COR-L47 (cell line): ENCODE measurements around the gene TMEM116.
"Not testable (repeated sequence)": the region's sequence is repeated elsewhere in the genome, so short reads cannot be mapped to it uniquely, and the experiment has no call there.

ENCODE experiments used
- DNase-seq: peaks from one replicate; lab custom pipeline; 2025; lab: John Stamatoyannopoulos, UW

Gene TMEM116

GRCh38 chr12:112009596-112009995, 3.4 kb downstream of the TMEM116 start:
- not testable (repeated sequence) for DNase-seq

GRCh38 chr12:112008918-112009317, 4.0 kb downstream of the TMEM116 start:
- DNase-seq, result no peak

GRCh38 chr12:112007945-112008344, 5.0 kb downstream of the TMEM116 start:
- no peak for DNase-seq

GRCh38 chr12:112005419-112006395, 7.3 kb downstream of the TMEM116 start:
- DNase-seq, result peak; percentile 2

- DNase-seq, result no peak
Measured at GRCh38 chr12:112004041-112004440, 8.9 kb downstream of the TMEM116 start.

GRCh38 chr12:112001576-112001975, 11.4 kb downstream of the TMEM116 start:
- DNase-seq, result no peak

- DNase-seq, result no peak
Measured at GRCh38 chr12:112000820-112001219, 12.1 kb downstream of the TMEM116 start.

GRCh38 chr12:111999129-111999528, 13.8 kb downstream of the TMEM116 start:
- DNase-seq, result not testable (repeated sequence)

GRCh38 chr12:111998015-111998414, 14.9 kb downstream of the TMEM116 start:
- no peak for DNase-seq

GRCh38 chr12:111997300-111997699, 15.7 kb downstream of the TMEM116 start:
- DNase-seq, result no peak

GRCh38 chr12:111995782-111996480, 17.0 kb downstream of the TMEM116 start:
- no peak for DNase-seq

GRCh38 chr12:111994211-111995111, 18.5 kb downstream of the TMEM116 start:
- not testable (repeated sequence) for DNase-seq

GRCh38 chr12:111993292-111994150, 19.4 kb downstream of the TMEM116 start:
- DNase-seq, result no peak

GRCh38 chr12:111992464-111992863, 20.5 kb downstream of the TMEM116 start:
- DNase-seq, result no peak

GRCh38 chr12:111991946-111992345, 21.0 kb downstream of the TMEM116 start:
- no peak for DNase-seq

GRCh38 chr12:111991535-111991934, 21.4 kb downstream of the TMEM116 start:
- DNase-seq, result no peak

GRCh38 chr12:111984820-111985219, 28.1 kb downstream of the TMEM116 start:
- no peak for DNase-seq

- no peak for DNase-seq
Measured at GRCh38 chr12:111981987-111982386, 31.0 kb downstream of the TMEM116 start.

GRCh38 chr12:111980598-111980997, 32.4 kb downstream of the TMEM116 start:
- DNase-seq, result no peak

- no peak for DNase-seq
Measured at GRCh38 chr12:111978545-111978944, 34.4 kb downstream of the TMEM116 start.

GRCh38 chr12:111976860-111977259, 36.1 kb downstream of the TMEM116 start:
- no peak for DNase-seq
